ENCODE measurements around the gene LAMA2.

DNA sequence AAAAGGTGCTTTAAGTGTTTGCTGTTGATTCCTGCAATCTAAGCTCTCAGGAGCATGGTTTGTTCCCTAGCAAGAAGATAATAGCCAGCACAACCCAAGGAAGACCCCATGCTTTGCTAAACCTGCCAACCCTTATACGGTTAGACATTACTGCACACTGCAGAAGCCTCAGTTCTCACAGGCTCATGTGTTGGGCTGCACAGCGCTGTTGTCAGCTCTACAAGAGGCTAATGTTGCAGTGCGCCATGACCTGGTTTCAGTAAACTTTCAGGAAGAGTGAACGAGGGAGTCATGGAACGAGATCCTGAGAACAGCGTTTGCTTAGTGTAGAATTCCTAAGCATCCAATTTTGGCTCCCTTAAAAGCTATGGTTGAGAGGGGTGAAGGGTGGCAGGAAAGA lies 608.5 kb downstream of the LAMA2 start:
- TF ChIP-seq ZNF274 (IDR thresholded peaks at IDR 0.05; ENCODE audit: low read depth, low read length) (no peak), SUZ12 (IDR thresholded peaks at IDR 0.05; ENCODE audit: extremely low read depth, insufficient read depth, insufficient read length) (no peak)

Measured in NT2/D1 (cell line).